ENCODE results near the gene TRIM67. TPM values are rescaled to one million over a fixed set of nuclear protein-coding genes. Genes with fewer than 3 reads are reported as not detected.
A peak's percentile ranks its signal among the peaks of the same experiment; 100 is the strongest.
"Not testable (repeated sequence)": the region's sequence is repeated elsewhere in the genome, so short reads cannot be mapped to it uniquely, and the experiment has no call there.

TRIM67 gene
- total RNA-seq, 1 donor from 2014 or later = 0.32 TPM

GRCh38 chr1:231157311-231157710 is 4.5 kb upstream of the TRIM67 start:
- Mint-ChIP-seq H3K36me3 (ENCODE audit: unreplicated experiment) (no peaks in the 10 kb centered on the region), H3K9me3 (ENCODE audit: unreplicated experiment) (no peaks in the 10 kb centered on the region)
- no peak for DNase-seq (ENCODE audit: extremely low spot score, unreplicated experiment)

DNA sequence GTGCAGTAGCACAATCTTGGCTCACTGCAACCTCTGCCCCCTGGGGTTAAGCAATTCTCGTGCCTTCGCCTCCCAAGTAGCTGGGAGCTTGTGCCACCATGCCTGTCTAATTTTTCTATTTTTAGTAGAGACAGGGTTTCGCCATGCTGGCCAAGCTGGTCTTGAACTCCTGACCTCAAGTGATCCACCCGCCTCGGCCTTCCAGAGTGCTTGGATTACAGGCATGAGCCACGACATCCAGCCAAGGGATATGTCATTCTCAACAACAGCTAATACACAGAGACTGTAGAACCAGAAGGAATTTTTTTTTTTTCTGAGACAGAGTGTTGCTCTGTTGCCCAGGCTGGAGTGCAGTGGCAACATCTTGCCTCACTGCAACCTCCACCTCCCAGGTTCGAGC is 3.7 kb upstream of the TRIM67 start:
- not testable (repeated sequence) for DNase-seq (ENCODE audit: extremely low spot score, unreplicated experiment); H3K36me3 Mint-ChIP-seq (ENCODE audit: unreplicated experiment); H3K4me3 Mint-ChIP-seq (ENCODE audit: unreplicated experiment); H3K27ac Mint-ChIP-seq (ENCODE audit: unreplicated experiment); H3K27me3 Mint-ChIP-seq (ENCODE audit: unreplicated experiment); H3K9me3 Mint-ChIP-seq (ENCODE audit: unreplicated experiment)
- peaks cover 25% of the 10 kb centered on the region for H3K4me1 Mint-ChIP-seq (ENCODE audit: unreplicated experiment)

More at GRCh38 chr1:231157311-231157710, 4.5 kb upstream of the TRIM67 start:
- Mint-ChIP-seq H3K4me1 (ENCODE audit: unreplicated experiment) (peaks cover 23% of the 10 kb centered on the region), H3K27me3 (ENCODE audit: unreplicated experiment) (no peaks in the 10 kb centered on the region), H3K4me3 (ENCODE audit: unreplicated experiment) (no peak overlapping the region), H3K27ac (ENCODE audit: unreplicated experiment) (no peak overlapping the region)
- TF ChIP-seq, protein P1, sequence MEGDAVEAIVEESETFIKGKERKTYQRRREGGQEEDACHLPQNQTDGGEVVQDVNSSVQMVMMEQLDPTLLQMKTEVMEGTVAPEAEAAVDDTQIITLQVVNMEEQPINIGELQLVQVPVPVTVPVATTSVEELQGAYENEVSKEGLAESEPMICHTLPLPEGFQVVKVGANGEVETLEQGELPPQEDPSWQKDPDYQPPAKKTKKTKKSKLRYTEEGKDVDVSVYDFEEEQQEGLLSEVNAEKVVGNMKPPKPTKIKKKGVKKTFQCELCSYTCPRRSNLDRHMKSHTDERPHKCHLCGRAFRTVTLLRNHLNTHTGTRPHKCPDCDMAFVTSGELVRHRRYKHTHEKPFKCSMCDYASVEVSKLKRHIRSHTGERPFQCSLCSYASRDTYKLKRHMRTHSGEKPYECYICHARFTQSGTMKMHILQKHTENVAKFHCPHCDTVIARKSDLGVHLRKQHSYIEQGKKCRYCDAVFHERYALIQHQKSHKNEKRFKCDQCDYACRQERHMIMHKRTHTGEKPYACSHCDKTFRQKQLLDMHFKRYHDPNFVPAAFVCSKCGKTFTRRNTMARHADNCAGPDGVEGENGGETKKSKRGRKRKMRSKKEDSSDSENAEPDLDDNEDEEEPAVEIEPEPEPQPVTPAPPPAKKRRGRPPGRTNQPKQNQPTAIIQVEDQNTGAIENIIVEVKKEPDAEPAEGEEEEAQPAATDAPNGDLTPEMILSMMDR (IDR thresholded peaks at IDR 0.05) = no peak

DNA sequence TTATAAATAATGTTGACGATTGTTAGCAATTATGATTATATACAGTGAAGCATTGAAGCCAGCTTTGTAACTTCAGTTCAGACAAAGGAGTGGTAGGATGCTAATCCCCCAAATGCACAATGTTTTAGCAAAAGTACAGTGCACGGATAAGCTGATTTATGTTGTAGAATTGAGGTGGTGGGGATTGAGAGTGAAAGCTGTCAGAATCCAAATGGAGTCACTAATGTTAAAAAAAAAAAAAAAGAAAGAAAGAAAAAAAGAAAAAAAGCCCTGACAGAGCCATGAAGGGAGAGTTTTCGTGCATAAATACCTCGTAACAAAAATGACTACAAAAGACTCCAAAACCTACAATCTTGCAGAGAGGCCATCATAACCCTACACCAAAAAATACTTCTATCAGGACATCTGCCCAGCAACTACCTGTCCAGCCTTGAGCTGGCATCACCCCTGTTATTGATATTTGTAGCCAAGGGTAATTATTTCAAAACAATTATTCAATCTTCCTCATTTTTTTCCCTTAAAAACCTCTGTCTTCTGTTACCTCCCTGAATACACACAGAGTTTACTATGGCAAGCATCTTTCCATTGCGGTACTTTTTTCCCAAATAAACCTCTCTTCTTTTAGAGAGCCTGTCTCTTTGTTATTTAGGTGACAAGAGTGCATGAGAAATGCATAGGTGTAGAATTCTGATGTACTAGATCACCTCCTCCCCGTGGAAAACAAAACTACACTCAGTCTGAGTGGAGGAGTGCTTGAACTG is 2.5 kb upstream of the TRIM67 start:
- H3K27ac Mint-ChIP-seq (ENCODE audit: unreplicated experiment) = no peak overlapping the region
- no peak overlapping the region for H3K4me3 Mint-ChIP-seq (ENCODE audit: unreplicated experiment)
- peaks cover 2% of the 10 kb centered on the region for H3K27me3 Mint-ChIP-seq (ENCODE audit: unreplicated experiment)
- peaks cover 26% of the 10 kb centered on the region for H3K4me1 Mint-ChIP-seq (ENCODE audit: unreplicated experiment)
- DNase-seq (ENCODE audit: extremely low spot score, unreplicated experiment) = no peak
- no peaks in the 10 kb centered on the region for H3K36me3 Mint-ChIP-seq (ENCODE audit: unreplicated experiment)
- no peaks in the 10 kb centered on the region for H3K9me3 Mint-ChIP-seq (ENCODE audit: unreplicated experiment)
- TF ChIP-seq, protein P1 (IDR thresholded peaks at IDR 0.05) = no peak

GRCh38 chr1:231159963-231160761 is 1.7 kb upstream of the TRIM67 start:
- H3K27ac Mint-ChIP-seq (ENCODE audit: unreplicated experiment) = no peak overlapping the region
- H3K4me1 Mint-ChIP-seq (ENCODE audit: unreplicated experiment) = peaks cover 31% of the 10 kb centered on the region
- no peaks in the 10 kb centered on the region for H3K9me3 Mint-ChIP-seq (ENCODE audit: unreplicated experiment)
- H3K36me3 Mint-ChIP-seq (ENCODE audit: unreplicated experiment) = no peaks in the 10 kb centered on the region
- TF ChIP-seq, protein P1 (IDR thresholded peaks at IDR 0.05) = no peak
- peaks cover 2% of the 10 kb centered on the region for H3K27me3 Mint-ChIP-seq (ENCODE audit: unreplicated experiment)
- H3K4me3 Mint-ChIP-seq (ENCODE audit: unreplicated experiment) = no peak overlapping the region
- no peak for DNase-seq (ENCODE audit: extremely low spot score, unreplicated experiment)

DNA sequence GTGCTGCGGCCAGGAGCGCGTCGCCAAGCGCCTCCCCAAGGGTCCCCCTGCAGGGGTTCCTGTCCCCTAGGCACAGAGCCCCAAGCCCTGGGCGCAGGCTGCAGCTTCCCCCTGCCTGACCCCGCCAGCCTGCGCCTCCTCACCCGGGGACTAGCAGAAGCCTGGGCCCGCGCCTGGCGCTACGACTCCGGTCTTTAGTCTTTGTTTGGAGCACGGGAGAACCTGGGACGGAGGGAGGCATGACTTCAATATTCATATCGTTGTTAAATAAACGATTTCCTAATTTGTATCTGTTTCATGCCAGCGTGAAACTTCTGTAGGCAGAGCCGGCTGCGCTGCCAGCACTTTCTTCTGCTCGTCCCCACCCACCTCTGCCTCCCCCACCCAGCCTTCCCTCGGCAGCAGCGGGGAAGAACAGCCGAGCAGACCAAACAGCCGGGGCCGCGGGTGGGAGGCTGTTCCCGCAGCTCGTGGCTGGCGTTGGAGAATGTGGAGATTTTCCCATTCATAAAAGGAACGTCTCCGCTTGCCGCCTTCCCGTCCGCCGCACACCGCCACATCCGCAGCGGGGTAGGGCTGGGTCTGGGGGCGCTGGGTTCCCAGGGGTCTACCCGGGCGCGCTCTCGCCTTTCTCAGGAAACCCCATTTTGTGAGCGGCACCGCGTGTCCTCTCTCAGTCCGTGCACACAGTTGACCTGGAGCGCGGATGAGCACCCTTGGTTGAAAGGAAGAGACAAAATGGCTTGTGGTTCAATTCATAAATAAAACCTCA is 777 bp upstream of the TRIM67 start:
- H3K9me3 Mint-ChIP-seq (ENCODE audit: unreplicated experiment) = no peaks in the 10 kb centered on the region
- H3K27me3 Mint-ChIP-seq (ENCODE audit: unreplicated experiment) = peaks cover 2% of the 10 kb centered on the region
- DNase-seq (ENCODE audit: extremely low spot score, unreplicated experiment) = no peak
- no peak overlapping the region for H3K27ac Mint-ChIP-seq (ENCODE audit: unreplicated experiment)
- H3K4me1 Mint-ChIP-seq (ENCODE audit: unreplicated experiment) = peaks cover 40% of the 10 kb centered on the region
- peak overlapping the region; percentile 72 for H3K4me3 Mint-ChIP-seq (ENCODE audit: unreplicated experiment)
- H3K36me3 Mint-ChIP-seq (ENCODE audit: unreplicated experiment) = no peaks in the 10 kb centered on the region
- TF ChIP-seq, protein P1 (IDR thresholded peaks at IDR 0.05) = no peak

All from osteocyte (in vitro differentiated cells).